Heart right ventricle (tissue), 16 donors: ENCODE data around the gene MBNL2. TPM values are rescaled to one million over a fixed set of nuclear protein-coding genes. Genes with fewer than 3 reads are reported as not detected.

Experiments
- ATAC-seq, 8 donors: fragments of 200-7000 bp; cut with Tn5 transposase; one replicate each; pipeline ENCODE4 v1.9.1; 2020; ENCODE audit warnings: mild to moderate bottlenecking in 8 of 8, moderate library complexity in 8 of 8, moderate number of reproducible peaks in 1 of 8
- DNase-seq, 2 donors: peaks; one replicate each; pipeline ENCODE4 v3.0.0-alpha.2; 2020
- H3K27ac ChIP-seq, 10 donors: fragments of 200-600 bp; sonication (generic) in 2 of 10; one replicate each; pipeline versions ENCODE4 v1.5.0 to v1.8.0; 2020 to 2022; ENCODE audit warnings: mild to moderate bottlenecking in 3 of 10
- H3K27me3 ChIP-seq, 7 donors: fragments of 200-600 bp; one replicate each; pipeline ENCODE4 v1.8.0; 2021 to 2022; ENCODE audit warnings: mild to moderate bottlenecking in 2 of 7
- H3K36me3 ChIP-seq, 9 donors: fragments of 200-600 bp; sonication (generic) in 1 of 9; one replicate each; pipeline versions ENCODE4 v1.5.0 to v1.8.0; 2020 to 2022; ENCODE audit warnings: mild to moderate bottlenecking in 2 of 9
- H3K4me1 ChIP-seq, 9 donors: fragments of 200-600 bp; sonication (generic) in 1 of 9; one replicate each; pipeline versions ENCODE4 v1.5.0 to v1.8.0; 2020 to 2022; ENCODE audit warnings: mild to moderate bottlenecking in 4 of 9
- H3K4me3 ChIP-seq, 10 donors: fragments of 200-600 bp; sonication (generic) in 2 of 10; one replicate each; pipeline versions ENCODE4 v1.5.0 to v1.8.0; 2020 to 2022; ENCODE audit warnings: mild to moderate bottlenecking in 7 of 10, moderate library complexity in 2 of 10
- H3K9me3 ChIP-seq, 11 donors: fragments of 200-600 bp in 10 of 11; sonication (generic) in 2 of 11; one replicate each; pipeline versions ENCODE4 v1.5.0 to v1.8.0; 2013 to 2022; ENCODE audit warnings: mild to moderate bottlenecking in 2 of 11, control low read depth in 1 of 11, moderate library complexity in 1 of 11
- whole genome bisulfite sequencing, 2 donors: extraction: QIAGEN DNeasy Blood & Tissue Kit; methylation state at CpG; one replicate each; pipeline ENCODE4 v1.1.7; 2013; ENCODE audit warnings: inconsistent platforms in 1 of 2; 5-methylcytosine and 5-hydroxymethylcytosine counted together
- intact Hi-C, 10 donors: fragments of 100-400 bp; cut with DNase I; formaldehyde crosslinking; loops; one replicate each; pipeline versions ENCODE4 v1.11.1 to v1.14.2; 2022
- long read RNA-seq, 3 donors: library from polyadenylated mRNA; unstranded; transcript quantifications; one replicate each; pipeline ENCODE4 v2.0.0, GENCODE V29; 2020 to 2021
- polyA plus RNA-seq, 2 donors: library from polyadenylated mRNA; stranded (reverse); fragments of 200-250 nt; gene quantifications; one replicate each; pipeline ENCODE4 v1.2.3, GENCODE V29; 2013
- total RNA-seq, 10 donors: library from RNA; stranded (reverse); fragmentation: NEBNext Ultra II Directional in 3 of 10; extraction: Animal tissue kit (Norgen Biotek cat#: 25700) in 3 of 10; gene quantifications; one replicate each; pipeline versions ENCODE4 v1.2.1 to v1.2.4, GENCODE V29; 2021 to 2023
- TF ChIP-seq, protein P1 (sequence below), 9 donors: fragments of 200-600 bp; sonication (generic) in 2 of 9; IDR thresholded peaks; one replicate each; pipeline versions ENCODE4 v1.5.0 to v1.8.0; 2021 to 2022; ENCODE audit warnings: antibody characterized with exemption in 9 of 9, mild to moderate bottlenecking in 5 of 9, moderate library complexity in 1 of 9
- donor health status: Arrhythmogenic right ventricular cardiomyopathy.
- donor health status: ischemic (EF 13 %, LVEDD 7.1; RV severe dilation, severe dysfunction).
- donor health status: healthy with polysubstance abuse.
- donor health status: DM: no; HTN: yes; CAD: no.
- donor health status: DM: no; HTN: no; CAD: no.
- donor health status: ischemic (EF 25% LVEDD 6.9; RV normal size, moderate dysfunction).
- donor health status: ischemic (EF 25% LVEDD 5.7; RV mildly dilated, moderate dysfunction).
- donor health status: healthy.
- donor health status: DM: yes; HTN: yes; CAD: no.
- donor health status: Ischemic cardiomyopathy.
- donor health status: ischemic (EF 35%, LVEDD 5.7; RV mildly dilated, moderate dysfunction).
- donor health status: nonischemic (EF 11% LVEDD 7.7; RV severe dilation, severe dysfunction).
- donor health status: DM: yes; HTN: yes; CAD: no.
- donor health status: PGD.
- donor health status: ischemic (EF 29% LVEDD 5.4; RV normal size, mild dysfunction).
- donor health status: nonischemic (EF 23%, LVEDD 6.1; RV moderate dilation, normal function).

Gene MBNL2, protein sequence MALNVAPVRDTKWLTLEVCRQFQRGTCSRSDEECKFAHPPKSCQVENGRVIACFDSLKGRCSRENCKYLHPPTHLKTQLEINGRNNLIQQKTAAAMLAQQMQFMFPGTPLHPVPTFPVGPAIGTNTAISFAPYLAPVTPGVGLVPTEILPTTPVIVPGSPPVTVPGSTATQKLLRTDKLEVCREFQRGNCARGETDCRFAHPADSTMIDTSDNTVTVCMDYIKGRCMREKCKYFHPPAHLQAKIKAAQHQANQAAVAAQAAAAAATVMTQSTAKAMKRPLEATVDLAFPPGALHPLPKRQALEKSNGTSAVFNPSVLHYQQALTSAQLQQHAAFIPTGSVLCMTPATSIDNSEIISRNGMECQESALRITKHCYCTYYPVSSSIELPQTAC
- total RNA-seq (10 to 100 TPM; 59.7 to 95.0 (median 85.2) TPM), polyA plus RNA-seq (10 to 100 TPM; 17.2 to 18.7 TPM)
- long read RNA-seq, donor 1, full-length matches to known transcripts, result 63 of 95 reads
- long read RNA-seq, donor 1, partial matches to known transcripts, result 23 of 95 reads
- long read RNA-seq, donor 1, other reads (novel, unspliced or antisense), result 9 of 95 reads
- long read RNA-seq, donor 2, full-length matches to known transcripts, result 47 of 89 reads
- long read RNA-seq, donor 2, partial matches to known transcripts, result 28 of 89 reads
- long read RNA-seq, donor 2, other reads (novel, unspliced or antisense), result 14 of 89 reads
- long read RNA-seq, donor 3, full-length matches to known transcripts, result 95 of 192 reads
- long read RNA-seq, donor 3, partial matches to known transcripts, result 59 of 192 reads
- long read RNA-seq, donor 3, other reads (novel, unspliced or antisense), result 38 of 192 reads

- TF ChIP-seq, protein P1, sequence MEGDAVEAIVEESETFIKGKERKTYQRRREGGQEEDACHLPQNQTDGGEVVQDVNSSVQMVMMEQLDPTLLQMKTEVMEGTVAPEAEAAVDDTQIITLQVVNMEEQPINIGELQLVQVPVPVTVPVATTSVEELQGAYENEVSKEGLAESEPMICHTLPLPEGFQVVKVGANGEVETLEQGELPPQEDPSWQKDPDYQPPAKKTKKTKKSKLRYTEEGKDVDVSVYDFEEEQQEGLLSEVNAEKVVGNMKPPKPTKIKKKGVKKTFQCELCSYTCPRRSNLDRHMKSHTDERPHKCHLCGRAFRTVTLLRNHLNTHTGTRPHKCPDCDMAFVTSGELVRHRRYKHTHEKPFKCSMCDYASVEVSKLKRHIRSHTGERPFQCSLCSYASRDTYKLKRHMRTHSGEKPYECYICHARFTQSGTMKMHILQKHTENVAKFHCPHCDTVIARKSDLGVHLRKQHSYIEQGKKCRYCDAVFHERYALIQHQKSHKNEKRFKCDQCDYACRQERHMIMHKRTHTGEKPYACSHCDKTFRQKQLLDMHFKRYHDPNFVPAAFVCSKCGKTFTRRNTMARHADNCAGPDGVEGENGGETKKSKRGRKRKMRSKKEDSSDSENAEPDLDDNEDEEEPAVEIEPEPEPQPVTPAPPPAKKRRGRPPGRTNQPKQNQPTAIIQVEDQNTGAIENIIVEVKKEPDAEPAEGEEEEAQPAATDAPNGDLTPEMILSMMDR (IDR thresholded peaks at IDR 0.05), result no peak
- 5% methylated on average over 15 of the region's 15 CpGs for WGBS, 2 donors
- intact Hi-C loops, result loop anchor here in 7 of 10 donors (1.0 to 10.0 kb wide), 12 partner anchors 35 to 213 kb away; partner anchors contain the start of gene RAP2A (in 5 of the 7)
- Histone ChIP-seq H3K4me3 (peak within 1 kb of the TSS; percentile 51 to 84 (median 62)), H3K36me3 (no peaks in the 10 kb centered on the region), H3K27ac (peak within 1 kb of the TSS; percentile 78 to 93 (median 90)), H3K9me3 (no peaks in the 10 kb centered on the region), H3K4me1 (peaks cover 6 to 37% (median 31%) of the 10 kb centered on the region in 9 donors), H3K27me3 (no peaks in the 10 kb centered on the region)
- ATAC-seq, result peak; percentile 94 to 97 (median 96)
- peak; percentile 88 to 93 for DNase-seq
Measured at GRCh38 chr13:97221989-97222700, at the start of gene MBNL2. MBNL2 (plus strand) TSS chr13:97222333; CDS start chr13:97276236, 53,903 bp downstream.

- TF ChIP-seq, protein P1 (IDR thresholded peaks at IDR 0.05), result no peak
- H3K4me1 ChIP-seq, result no peaks in the 10 kb centered on the region
- no peak overlapping the region for H3K27ac ChIP-seq
- H3K27me3 ChIP-seq, result no peaks in the 10 kb centered on the region
- no peak overlapping the region for H3K4me3 ChIP-seq
- H3K9me3 ChIP-seq, result peaks cover 0 to 9% (median 0%) of the 10 kb centered on the region in 11 donors
- DNase-seq (no peak), ATAC-seq (no peak)
- H3K36me3 ChIP-seq, result no peaks in the 10 kb centered on the region
- intact Hi-C loops, result no loop called here
Measured at GRCh38 chr13:97174638-97175037, 47.5 kb upstream of the MBNL2 start.

GRCh38 chr13:97175041-97175440 is 47.1 kb upstream of the MBNL2 start:
- DNase-seq, result no peak
- Histone ChIP-seq H3K9me3 (peaks cover 0 to 9% (median 0%) of the 10 kb centered on the region in 11 donors), H3K27ac (no peak overlapping the region), H3K27me3 (no peaks in the 10 kb centered on the region), H3K4me3 (no peak overlapping the region), H3K36me3 (no peaks in the 10 kb centered on the region), H3K4me1 (no peaks in the 10 kb centered on the region)
- no peak for ATAC-seq
- intact Hi-C loops, result no loop called here
- WGBS, 2 donors, result 89% methylated on average over 4 of the region's 4 CpGs
- TF ChIP-seq, protein P1 (IDR thresholded peaks at IDR 0.05), result no peak

GRCh38 chr13:97179501-97179900 is 42.6 kb upstream of the MBNL2 start:
- no peak for DNase-seq
- WGBS, 2 donors, result 93 to 95% methylated on average over 2 of the region's 2 CpGs
- ATAC-seq, result no peak

More at GRCh38 chr13:97179501-97179900, 42.6 kb upstream of the MBNL2 start:
- no peaks in the 10 kb centered on the region for H3K4me1 ChIP-seq
- H3K27ac ChIP-seq, result no peak overlapping the region
- no peaks in the 10 kb centered on the region for H3K36me3 ChIP-seq
- TF ChIP-seq, protein P1 (IDR thresholded peaks at IDR 0.05), result no peak
- H3K9me3 ChIP-seq, result peaks cover 0 to 8% (median 0%) of the 10 kb centered on the region in 11 donors
- intact Hi-C loops, result no loop called here
- no peak overlapping the region for H3K4me3 ChIP-seq
- H3K27me3 ChIP-seq, result no peaks in the 10 kb centered on the region
